Stimulated activated CD8-positive, alpha-beta memory T cell treated with anti-CD3 and anti-CD28 coated beads, Interleukin-12 subunit alpha, Interleukin-12 subunit beta, amount 100 ng/mL, for 24 hours (primary cell): ENCODE measurements around the gene NCS1.
"Not testable (repeated sequence)": the region's sequence is repeated elsewhere in the genome, so short reads cannot be mapped to it uniquely, and the experiment has no call there.

ENCODE experiments used
- DNase-seq: peaks from one replicate; pipeline ENCODE4 v3.0.0-alpha.2; 2020; ENCODE audit errors: extremely low read depth

NCS1 gene

DNA sequence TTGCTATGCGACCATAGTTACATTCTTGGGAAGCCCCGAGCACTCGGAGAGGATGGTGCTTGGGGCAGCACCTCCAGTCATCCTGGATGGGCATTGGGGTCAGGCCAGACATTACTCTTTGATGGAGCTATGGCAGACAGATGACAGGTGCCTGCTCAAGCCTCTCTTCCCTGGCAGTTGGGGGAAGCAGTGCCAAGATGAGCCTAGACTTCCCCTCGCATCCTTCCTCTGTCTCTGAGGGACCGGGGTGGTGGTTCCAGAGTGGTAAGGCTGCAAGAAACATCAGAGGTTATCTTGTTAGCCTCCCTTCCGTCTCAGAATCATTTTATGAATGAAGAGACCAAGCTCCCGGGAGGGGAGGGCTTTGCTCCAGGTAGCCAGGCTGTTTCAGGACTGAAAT lies 90.6 kb downstream of the NCS1 start:
- DNase-seq: no peak

DNA sequence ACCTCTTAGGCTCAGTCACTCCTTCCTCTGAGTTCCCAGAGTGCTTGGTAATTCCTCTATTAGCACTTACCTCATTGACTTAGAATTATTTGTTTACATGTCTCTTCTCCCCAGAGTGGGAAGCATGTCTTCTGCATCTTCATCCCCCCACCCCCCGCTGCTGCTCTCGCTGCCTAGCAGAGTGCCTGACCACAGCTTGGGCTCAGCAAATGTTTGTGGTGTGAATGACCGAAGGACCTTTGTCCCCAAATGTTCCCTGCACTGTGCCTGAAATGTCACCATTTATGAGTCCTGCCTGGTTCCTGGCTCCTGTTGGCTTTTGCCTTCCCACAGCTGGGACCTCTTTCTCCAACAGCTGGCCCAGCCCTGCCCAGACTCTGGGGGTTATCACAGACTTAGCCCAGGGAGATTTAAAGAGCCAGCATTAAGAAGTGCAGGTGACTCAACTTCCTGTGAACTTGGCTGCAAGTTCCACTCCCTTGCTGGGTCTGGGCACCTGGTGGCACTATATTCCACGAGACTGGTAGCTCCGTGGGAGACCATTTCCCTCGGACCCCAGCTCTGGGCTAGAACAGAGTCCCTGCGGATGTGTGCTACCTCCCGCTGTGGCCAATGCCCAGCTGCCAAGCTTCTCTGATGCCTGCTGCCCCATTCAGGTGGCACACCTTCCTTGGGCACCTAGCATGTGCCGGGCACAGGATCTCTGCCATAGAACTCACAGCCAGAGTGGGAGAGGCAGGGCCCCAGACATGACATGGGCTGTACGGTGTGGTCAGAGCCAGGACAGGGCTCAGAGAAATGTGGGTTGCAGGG lies 91.6 kb downstream of the NCS1 start:
- DNase-seq: no peak

DNA sequence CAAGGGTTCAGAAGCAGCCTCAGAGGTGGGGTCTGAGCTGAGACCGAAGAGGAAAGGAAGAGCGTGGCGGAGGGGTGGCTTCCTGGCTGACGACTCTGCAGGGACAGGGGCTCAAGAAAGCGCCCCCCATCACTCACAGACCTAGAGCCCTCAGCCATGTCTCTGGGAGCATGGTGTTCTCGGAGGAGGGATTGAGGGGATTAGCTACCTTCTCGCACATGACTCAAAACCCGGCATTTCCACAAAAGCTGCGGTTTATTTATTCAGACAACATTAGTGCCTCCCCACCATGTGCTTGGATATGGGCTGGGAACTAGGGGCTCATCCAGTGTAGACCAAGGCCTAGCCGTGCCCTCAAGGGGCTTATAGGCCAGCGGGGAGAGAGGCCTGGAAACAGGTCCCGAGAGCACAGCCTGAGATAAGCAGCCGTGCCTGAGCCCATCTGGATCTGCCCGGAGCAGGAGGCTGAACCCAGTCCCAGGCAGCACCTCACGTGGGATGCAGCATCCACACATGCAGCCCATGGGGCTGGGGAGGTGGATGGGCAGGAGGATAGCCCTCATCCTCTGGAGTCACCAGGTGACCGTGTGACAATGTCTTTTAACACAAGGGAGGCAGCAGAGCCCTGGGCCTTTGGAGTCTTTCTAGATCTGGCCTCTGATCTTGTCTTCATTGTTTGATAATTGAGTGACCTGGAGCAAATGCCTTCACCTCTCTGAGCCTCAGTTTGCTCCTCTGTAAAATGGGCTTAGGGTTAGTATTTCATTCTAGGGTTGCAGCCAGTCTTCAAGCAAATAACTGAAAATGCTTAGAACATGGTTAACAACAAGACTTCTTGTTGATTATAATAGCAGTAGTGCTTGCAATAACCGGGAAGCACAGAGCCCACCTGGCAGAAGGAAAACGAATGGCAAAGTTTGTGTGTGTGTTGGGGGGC lies 92.5 kb downstream of the NCS1 start:
- no peak for DNase-seq

DNA sequence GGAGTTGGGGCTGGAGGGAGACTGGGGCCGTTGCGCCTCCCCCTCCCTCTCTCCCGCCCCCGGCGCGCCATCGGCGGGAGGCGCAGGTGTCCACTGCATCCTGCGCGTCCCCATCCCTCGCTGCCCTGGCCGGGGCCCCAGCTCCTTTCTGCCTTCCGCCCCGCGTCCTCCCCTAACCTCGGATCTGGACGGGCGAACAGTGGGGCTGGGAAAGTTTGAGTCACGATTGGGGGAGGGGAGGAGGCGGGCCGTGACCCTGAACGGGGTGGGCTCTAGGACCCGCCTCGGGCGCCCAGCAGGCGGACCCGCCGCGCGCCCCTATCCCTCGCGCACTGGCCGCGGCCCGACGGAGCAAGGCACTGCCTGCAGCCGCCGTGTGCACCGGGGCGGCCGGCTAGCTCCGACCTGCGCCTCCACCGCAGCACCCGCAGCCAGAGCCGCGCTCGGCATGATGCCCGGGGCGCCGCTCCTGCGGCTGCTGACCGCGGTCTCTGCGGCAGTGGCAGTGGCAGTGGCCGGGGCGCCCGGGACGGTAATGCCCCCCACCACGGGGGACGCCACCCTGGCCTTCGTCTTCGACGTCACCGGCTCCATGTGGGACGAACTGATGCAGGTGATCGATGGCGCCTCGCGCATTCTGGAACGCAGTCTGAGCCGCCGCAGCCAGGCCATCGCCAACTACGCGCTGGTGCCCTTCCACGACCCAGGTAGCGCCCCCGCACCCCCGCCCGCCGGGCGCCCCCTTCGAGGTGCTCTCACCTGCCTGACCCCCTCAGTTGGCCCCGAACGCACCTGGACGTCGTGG lies 93.4 kb downstream of the NCS1 start, which contains the start of gene HMCN2:
Gene HMCN2, plus strand, starts transcription at position 330 of the 805 bp plus-strand sequence. Its CDS starts 119 bp downstream, at position 449.
- DNase-seq: no peak

DNA sequence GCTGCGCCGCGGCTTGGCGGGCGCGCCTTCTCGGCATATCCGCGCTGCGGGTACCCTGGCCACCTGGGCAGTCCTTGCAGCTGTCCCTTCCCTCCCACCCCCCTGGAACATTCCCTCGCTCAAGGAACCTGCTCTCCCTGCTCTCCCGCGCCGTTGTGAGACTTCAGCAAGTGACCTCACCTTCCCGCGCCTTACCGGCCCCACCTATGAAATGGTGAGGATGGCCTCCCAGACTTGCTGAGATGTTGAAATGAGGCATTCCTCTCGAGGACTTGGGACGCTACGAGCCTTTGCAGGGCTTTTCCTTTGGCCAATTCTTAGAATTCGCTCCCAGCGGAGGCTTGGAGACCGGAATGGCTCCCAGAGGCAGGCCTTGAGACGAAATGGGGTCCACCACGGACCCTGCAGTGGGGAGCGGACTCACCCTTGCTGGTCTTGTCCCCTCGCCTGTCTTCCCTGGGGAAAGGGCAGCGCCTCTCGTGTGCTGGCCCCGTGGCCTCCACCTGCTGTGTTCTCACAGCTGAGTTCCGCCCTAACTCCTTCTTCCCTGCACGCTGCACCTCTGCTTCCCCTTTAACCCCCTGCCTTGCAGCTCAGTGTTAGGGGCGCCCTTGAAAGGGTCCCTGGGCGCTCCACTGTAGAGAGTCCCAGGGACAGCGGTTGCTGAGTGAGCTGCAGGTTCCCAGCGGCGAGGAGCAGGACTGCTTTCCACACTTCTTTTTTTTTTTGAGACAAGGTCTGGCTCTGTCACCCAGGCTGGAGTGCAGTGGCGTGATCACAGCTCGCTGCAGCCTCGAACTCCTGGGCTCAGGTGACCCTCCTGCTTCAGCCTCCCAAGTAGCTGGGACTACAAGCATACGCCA lies 94.3 kb downstream of the NCS1 start:
- no peak for DNase-seq

DNA sequence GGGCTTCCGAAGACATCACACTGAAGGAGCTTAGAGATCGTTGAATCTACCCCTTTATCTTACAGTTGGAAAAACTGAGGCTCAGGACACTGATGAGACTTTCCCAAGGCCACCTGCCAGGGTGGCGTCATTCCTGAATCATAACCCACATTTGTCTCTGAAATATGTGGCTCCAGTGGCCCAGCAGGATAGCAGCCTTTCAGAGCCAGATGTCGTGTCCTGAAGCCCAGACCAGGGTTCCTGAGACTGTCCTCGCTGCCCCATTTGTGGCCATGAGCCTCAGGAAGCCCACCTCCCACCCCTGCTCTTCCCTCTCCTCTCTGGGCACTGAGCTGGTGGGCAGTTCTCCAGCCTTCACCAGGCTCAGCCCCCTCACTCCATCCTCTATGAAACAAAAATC lies 95.7 kb downstream of the NCS1 start:
- no peak for DNase-seq

DNA sequence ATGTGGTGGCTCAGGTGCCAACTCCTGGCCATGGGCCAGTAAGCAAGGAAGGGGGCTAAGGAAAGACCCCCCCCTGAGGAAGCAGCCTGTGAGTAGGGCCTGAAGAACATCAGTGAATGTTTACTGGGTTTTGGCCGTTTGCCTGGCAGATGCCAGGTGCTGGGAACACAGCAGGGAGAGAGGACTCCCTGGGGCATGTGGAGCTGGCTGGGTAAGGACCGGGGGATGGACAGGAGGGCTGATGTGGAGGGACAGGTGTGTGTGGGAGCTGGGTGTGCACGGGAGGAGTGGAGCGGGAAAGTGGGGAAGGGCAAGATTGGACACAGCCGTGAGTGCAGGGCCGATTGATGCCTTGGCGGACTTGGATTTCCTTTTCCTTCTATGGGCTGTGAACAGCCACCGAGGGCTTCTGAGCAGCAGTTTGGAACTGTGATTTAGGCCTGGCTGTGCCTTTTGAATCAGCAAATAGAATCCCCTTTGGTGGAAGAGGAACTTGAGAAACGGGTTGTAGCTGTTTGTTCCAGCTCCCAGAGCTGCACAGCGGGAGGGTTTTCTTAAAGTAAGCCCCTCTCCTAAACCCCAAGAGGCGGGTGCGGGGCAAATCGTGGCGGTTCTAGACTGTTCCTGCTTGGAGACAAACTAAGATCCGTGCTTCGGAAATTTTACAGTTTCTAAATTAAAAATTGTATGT lies 96.5 kb downstream of the NCS1 start:
- DNase-seq: no peak

DNA sequence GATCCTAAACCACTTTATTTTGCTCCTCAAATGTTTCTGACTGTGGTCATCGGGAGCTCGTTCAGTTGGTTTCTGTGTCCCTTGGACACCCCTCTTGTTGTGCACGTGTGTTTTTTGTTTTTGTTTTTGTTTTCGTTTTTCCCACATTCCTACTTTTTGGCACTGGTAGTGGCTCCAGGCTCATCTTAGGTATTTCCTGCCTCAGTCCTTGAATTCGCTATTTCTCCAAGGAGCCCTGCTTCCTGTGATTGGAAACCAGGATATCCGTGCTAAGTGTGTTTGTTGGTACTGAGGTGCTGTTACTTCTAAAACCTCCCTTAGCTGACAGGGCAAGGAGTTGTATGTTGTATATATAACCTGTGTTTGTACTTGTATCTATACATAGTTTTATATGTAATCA lies 99.3 kb downstream of the NCS1 start:
- no peak for DNase-seq

DNA sequence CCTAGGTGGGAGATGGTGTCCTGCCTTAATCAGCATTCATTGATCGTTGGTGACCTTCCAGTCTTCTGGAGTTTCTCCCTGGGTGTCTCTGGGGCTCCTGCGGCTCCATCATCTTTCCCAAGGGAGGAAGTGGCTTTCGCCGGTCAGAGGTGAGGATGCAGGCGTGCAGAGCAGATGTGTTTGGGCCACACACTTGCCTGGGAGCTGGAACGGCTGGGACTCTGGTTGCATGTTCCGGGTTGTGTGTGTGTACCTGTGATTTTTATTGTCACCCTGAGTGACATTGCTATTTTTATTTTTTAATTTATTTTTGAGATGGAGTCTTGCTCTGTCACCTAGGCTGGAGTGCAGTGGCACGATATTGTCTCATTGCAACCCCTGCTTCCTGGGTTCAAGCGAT lies 103.0 kb downstream of the NCS1 start:
- no peak for DNase-seq

DNA sequence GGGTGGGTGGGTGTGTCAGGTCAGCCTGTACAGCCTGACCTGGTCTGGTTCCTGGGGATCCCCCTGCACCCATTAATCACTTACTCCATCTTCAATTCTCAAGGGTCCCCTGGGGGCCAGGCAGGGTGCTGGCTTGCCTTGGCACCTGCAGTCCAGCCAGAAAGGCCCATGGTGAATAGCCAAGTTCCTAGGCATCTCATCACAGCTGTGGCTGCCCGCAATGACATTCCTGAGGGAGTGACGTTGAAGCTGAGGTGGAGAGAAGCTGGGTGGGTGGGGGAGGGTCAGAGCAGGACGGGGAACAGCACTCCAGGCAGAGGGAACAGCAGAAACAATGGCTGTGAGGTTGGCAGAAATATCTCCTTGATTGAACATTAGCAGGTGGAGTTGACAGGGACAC lies 103.9 kb downstream of the NCS1 start:
- no peak for DNase-seq

DNA sequence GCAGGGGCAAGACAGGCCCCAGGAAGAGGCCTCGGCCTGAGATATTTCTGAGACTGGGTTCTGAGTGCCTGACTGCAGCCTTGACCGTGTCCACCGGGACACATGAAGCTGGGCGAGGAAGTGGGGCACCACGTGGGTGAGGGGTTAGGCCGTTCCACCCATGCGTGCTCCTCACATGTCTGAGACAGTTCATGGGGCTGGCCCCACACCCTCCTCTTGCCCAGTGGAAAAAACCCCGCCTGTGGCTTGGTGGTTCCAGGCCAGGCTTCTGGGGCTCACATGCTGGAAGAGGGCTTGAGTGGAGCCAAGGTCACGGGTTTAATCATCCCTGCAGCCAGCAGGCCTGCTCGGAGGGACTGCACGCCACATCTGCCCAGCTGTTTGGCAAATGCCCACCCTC lies 104.8 kb downstream of the NCS1 start:
- DNase-seq: no peak

DNA sequence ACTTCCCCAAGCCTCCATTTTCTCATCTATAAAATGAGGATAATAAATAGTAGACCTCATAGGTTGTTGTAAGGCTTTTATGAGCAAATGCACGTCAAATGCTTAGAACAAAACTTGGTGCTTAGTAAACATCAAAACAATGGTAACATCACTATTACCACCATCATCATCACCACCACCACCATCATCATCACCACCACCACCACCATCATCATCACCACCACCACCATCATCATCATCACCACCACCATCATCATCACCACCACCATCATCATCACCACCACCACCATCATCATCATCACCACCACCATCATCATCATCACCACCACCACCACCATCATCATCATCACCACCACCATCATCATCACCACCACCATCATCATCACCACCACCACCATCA lies 105.3 kb downstream of the NCS1 start:
- not testable (repeated sequence) for DNase-seq

DNA sequence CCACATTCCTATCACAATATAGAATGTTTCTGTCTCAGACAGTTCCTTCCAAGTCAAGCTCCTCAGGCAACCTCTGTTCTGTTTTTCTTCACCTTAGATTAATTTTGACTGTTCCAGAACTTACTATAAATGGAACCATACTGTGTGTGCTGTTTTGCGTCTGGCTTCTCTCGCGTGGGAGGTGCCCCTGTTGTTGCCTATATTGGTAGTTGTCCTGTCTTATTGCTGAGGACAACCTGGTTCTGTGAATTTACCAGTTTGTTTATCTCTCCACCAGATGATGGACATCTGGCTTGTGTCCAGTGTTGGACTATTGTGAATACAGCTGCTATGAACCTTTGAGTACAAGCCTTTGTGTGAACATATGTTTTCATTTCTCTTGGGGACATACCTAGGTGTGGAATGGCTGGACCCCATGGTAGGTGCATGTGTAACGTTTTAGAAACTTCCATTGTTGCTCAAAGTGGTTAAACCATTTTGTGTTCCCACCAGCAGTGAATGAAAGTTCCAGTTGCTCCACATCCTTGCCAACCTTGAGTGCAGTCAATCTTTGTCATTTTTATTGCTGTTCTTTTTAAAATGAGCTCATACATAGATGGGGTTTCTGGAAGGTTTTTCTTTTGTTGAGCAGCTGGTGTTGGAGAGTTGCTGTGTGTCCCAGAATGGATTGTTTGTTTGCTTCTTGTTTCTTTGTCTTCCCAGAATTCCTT lies 111.5 kb downstream of the NCS1 start:
- no peak for DNase-seq

DNA sequence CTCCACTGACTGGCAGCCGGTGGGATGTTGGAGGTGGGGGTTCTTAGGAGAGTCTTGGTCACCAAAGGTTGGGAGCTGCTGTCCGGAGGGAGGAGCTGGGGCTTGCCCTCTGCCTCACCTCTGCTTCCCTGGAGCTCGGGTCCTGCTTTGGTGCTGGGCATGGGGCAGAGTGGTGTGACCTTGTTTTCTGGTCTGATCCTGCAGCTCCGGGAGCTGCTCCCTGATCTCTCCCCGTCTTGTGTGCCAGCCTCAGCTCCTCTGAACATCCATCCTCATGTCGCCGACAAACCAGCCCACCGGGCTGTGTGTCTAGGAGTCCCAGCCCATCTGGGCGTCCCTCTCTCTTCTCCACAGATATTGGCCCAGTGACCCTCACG lies 112.0 kb downstream of the NCS1 start:
- no peak for DNase-seq

DNA sequence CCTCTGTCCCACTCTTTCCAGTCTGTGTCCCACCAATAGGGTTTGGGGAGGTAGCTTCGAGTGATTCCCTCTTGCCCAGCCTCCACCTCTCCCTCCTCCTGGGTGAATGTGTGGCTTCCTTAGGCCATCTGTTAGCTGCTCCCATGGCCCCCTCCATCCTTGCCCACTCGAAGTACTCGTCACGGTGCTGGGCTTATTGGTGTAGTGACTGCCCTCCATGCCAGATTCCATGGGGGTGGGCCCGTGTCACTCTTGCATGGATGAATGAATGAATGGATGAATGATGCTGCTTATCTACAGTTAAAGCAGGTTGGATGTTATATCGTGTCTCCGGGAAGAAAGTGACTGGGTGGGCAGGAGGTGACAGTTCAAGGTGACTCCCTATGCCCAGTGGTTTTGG lies 112.5 kb downstream of the NCS1 start:
- DNase-seq: no peak

DNA sequence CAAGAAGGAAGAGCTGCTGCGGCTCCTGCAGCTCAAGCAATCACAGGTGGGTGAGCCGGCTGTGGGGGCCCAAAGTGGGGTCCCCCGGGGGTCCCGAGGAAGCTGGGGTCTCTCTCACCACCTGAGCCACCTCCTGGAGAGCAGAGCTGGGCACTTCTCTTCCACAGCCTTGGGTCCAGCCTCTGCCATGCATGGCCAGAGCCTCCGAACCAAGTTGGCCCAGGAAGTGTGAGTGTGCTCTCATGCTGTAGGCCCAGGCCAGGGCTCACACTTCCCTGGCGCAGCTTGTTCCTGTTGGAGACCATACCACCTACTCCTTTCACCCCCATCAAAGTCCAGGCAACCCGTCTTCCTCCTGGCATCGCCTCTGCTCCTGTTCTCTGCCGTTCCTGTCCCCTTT lies 113.1 kb downstream of the NCS1 start:
- no peak for DNase-seq

DNA sequence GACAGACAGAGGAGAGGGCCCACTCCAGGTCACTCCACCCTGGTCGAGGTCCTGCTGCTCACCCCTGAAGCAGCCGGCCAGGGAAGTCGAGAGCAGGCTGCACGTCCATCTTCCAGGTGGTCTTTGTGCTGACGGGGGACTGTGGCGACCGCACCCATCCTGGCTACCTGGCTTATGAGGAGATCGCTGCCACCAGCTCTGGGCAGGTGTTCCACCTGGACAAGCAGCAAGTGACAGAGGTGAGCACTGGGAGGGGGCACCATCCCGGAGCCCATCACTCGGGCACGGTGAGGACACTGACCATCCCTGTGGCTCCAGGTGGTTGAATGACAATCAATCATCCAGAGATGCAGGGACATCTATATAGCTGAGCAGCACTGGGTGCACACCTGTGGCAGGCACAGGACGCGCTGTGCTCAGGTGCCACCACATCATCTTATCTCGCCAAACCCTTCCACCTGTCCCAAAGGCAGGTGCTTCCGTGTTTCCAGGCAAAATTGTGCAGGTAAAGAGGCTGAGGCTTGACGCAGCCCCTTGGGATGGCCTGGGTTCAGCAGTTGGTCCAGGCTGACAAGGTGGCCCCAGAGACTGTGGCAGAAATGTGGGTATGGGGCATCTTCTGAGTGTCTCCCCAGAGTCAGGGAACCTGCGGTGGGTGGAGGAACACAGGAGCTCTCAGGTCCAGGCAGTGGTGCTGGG lies 114.0 kb downstream of the NCS1 start:
- no peak for DNase-seq
